ENCODE measurements around the gene COMMD3.

COMMD3 gene

GRCh38 chr10:22319980-22320558 is 3.9 kb downstream of the COMMD3 start:
- DNase-seq (ENCODE audit: low read depth in 2 of 2): no peak

- peak; percentile 53 to 64 for DNase-seq (ENCODE audit: low read depth in 2 of 2)
These were observed 4.5 kb downstream of the COMMD3 start, which contains the start of gene BMI1 for GRCh38 chr10:22320591-22321155. TSS of gene BMI1 (plus strand) at chr10:22321099. CDS start at chr10:22326450, 5,351 bp downstream.

- DNase-seq (ENCODE audit: low read depth in 2 of 2): no peak
These were observed 5.2 kb downstream of the COMMD3 start for GRCh38 chr10:22321156-22321923.

- no peak for DNase-seq (ENCODE audit: low read depth in 2 of 2)
These were observed 5.9 kb downstream of the COMMD3 start for GRCh38 chr10:22321924-22322640.

GRCh38 chr10:22322641-22323160 is 6.5 kb downstream of the COMMD3 start:
- DNase-seq (ENCODE audit: low read depth in 2 of 2): no peak

GRCh38 chr10:22323538-22324305 is 7.5 kb downstream of the COMMD3 start:
- DNase-seq (ENCODE audit: low read depth in 2 of 2): no peak

GRCh38 chr10:22324413-22324812 is 8.2 kb downstream of the COMMD3 start:
- no peak for DNase-seq (ENCODE audit: low read depth in 2 of 2)

- no peak for DNase-seq (ENCODE audit: low read depth in 2 of 2)
These were observed 8.7 kb downstream of the COMMD3 start for GRCh38 chr10:22324893-22325271.

- no peak for DNase-seq (ENCODE audit: low read depth in 2 of 2)
These were observed 9.3 kb downstream of the COMMD3 start for GRCh38 chr10:22325272-22326144.

GRCh38 chr10:22326145-22326702 is 10.0 kb downstream of the COMMD3 start:
- DNase-seq (ENCODE audit: low read depth in 2 of 2): no peak

- DNase-seq (ENCODE audit: low read depth in 2 of 2): no peak
These were observed 13.0 kb downstream of the COMMD3 start for GRCh38 chr10:22329150-22329549.

- no peak for DNase-seq (ENCODE audit: low read depth in 2 of 2)
These were observed 16.0 kb downstream of the COMMD3 start for GRCh38 chr10:22332116-22332692.

GRCh38 chr10:22333167-22333974 is 17.2 kb downstream of the COMMD3 start:
- no peak for DNase-seq (ENCODE audit: low read depth in 2 of 2)

- DNase-seq (ENCODE audit: low read depth in 2 of 2): no peak
These were observed 17.7 kb downstream of the COMMD3 start for GRCh38 chr10:22333975-22334282.

- DNase-seq (ENCODE audit: low read depth in 2 of 2): no peak
These were observed 18.4 kb downstream of the COMMD3 start for GRCh38 chr10:22334414-22335172.

GRCh38 chr10:22335173-22335933 is 19.2 kb downstream of the COMMD3 start:
- DNase-seq (ENCODE audit: low read depth in 2 of 2): no peak

GRCh38 chr10:22338185-22338900 is 22.2 kb downstream of the COMMD3 start:
- DNase-seq (ENCODE audit: low read depth in 2 of 2): no peak
